ENCODE data around the gene CYP27C1. TPM values are rescaled to one million over a fixed set of nuclear protein-coding genes. Genes with fewer than 3 reads are reported as not detected.

Gene CYP27C1
- total RNA-seq, 1 experiment from 2014 or later, result not detected

GRCh38 chr2:127142663-127143630 is 77.2 kb downstream of the CYP27C1 start:
- Histone ChIP-seq H2AFZ (ENCODE audit: low read depth, low read length, poor library complexity, severe bottlenecking) (no peak overlapping the region), H3K4me1 (ENCODE audit: control insufficient read depth in 1 of 2, insufficient read depth in 2 of 2, low read length in 2 of 2) (peaks cover 0 to 12% of the 10 kb centered on the region in 2 experiments; a peak in 2 of 4 replicates), H3K4me2 (ENCODE audit: low read length) (no peak overlapping the region), H4K20me1 (ENCODE audit: insufficient read depth) (no peaks in the 10 kb centered on the region), H3K36me3 (ENCODE audit: control insufficient read depth in 1 of 2, insufficient read depth in 2 of 2, low read length in 2 of 2) (no peaks in the 10 kb centered on the region), H3K4me3 (replicated peaks in 1 of 2; ENCODE audit: low read depth in 1 of 2, low read length in 2 of 2) (no peak overlapping the region), H3K27me3 (ENCODE audit: insufficient read depth, low read length) (no peaks in the 10 kb centered on the region), H3K9ac (ENCODE audit: low read length) (no peak overlapping the region), H3K9me2 (ENCODE audit: insufficient read depth) (no peaks in the 10 kb centered on the region), H3K27ac (ENCODE audit: low read depth, low read length) (no peak overlapping the region), H3K9me3 (ENCODE audit: control insufficient read depth in 1 of 2, insufficient read depth in 1 of 2, low read depth in 1 of 2, low read length in 2 of 2) (no peaks in the 10 kb centered on the region), H3K79me2 (ENCODE audit: insufficient read depth, low read length) (no peaks in the 10 kb centered on the region)
- intact Hi-C loops (cut with micrococcal nuclease), result no loop called here
- CTCF ChIA-PET, result no interaction called here
- no peak for DNase-seq (ENCODE audit: low read depth, low spot score)
- POLR2A ChIA-PET, result no interaction called here
- no peak for TF ChIP-seq JUND (IDR thresholded peaks at IDR 0.05)
- TF ChIP-seq SRF (IDR thresholded peaks at IDR 0.05; ENCODE audit: low read depth), result no peak
- TF ChIP-seq CBX3 (IDR thresholded peaks at IDR 0.05; ENCODE audit: low read depth), result no peak
- TF ChIP-seq RAD21 (IDR thresholded peaks at IDR 0.05; ENCODE audit: low read depth), result no peak
- no peak for TF ChIP-seq ZBTB33 (IDR thresholded peaks at IDR 0.05; ENCODE audit: extremely low read depth, insufficient replicate concordance, low read length)
- RAD21 ChIA-PET (ENCODE audit: low non-redundant PET in 1 of 2, low total read pairs in 2 of 2, uncharacterized antibody in 2 of 2, unreplicated experiment in 2 of 2), result no interaction called here
- BruUV-seq (replicated peaks), result no TSS peak
- no peak; the same call in 1 of the 2 replicates for ATAC-seq

- TF ChIP-seq YY1 (IDR thresholded peaks at IDR 0.05; ENCODE audit: extremely low read depth, insufficient replicate concordance, low read depth, low read length) (no peak), SIN3A (IDR thresholded peaks at IDR 0.05; ENCODE audit: low read depth) (no peak), SRF (IDR thresholded peaks at IDR 0.05; ENCODE audit: low read depth) (no peak), TCF7L2 (IDR thresholded peaks at IDR 0.05; ENCODE audit: borderline replicate concordance, extremely low read depth, insufficient read depth, insufficient read length) (no peak)
- ChIA-PET RAD21 (ENCODE audit: low non-redundant PET in 1 of 2, low total read pairs in 2 of 2, uncharacterized antibody in 2 of 2, unreplicated experiment in 2 of 2) (no interaction called here), CTCF (interaction anchor here (1.3 kb wide), 1 partner anchor 10 kb away, joined by 5 read pairs; no protein-coding TSS in a partner anchor), POLR2A (no interaction called here)
- no peaks in the 10 kb centered on the region for H4K20me1 ChIP-seq (ENCODE audit: insufficient read depth)
- H3K27me3 ChIP-seq (ENCODE audit: insufficient read depth, low read length), result no peaks in the 10 kb centered on the region
- no peak overlapping the region for H3K4me3 ChIP-seq (replicated peaks in 1 of 2; ENCODE audit: low read depth in 1 of 2, low read length in 2 of 2)
- intact Hi-C loops (cut with micrococcal nuclease), result no loop called here
- no peaks in the 10 kb centered on the region for H3K9me2 ChIP-seq (ENCODE audit: insufficient read depth)
- H3K79me2 ChIP-seq (ENCODE audit: insufficient read depth, low read length), result no peaks in the 10 kb centered on the region
- no TSS peak for BruUV-seq (replicated peaks)
- H3K27ac ChIP-seq (ENCODE audit: low read depth, low read length), result no peak overlapping the region
- ATAC-seq (no peak), DNase-seq (ENCODE audit: low read depth, low spot score) (no peak)
- H3K4me1 ChIP-seq (ENCODE audit: control insufficient read depth in 1 of 2, insufficient read depth in 2 of 2, low read length in 2 of 2), result peaks cover 0 to 6% of the 10 kb centered on the region in 2 experiments; a peak in 2 of 4 replicates
- H2AFZ ChIP-seq (ENCODE audit: low read depth, low read length, poor library complexity, severe bottlenecking), result no peak overlapping the region
- no peak overlapping the region for H3K9ac ChIP-seq (ENCODE audit: low read length)
- H3K4me2 ChIP-seq (ENCODE audit: low read length), result no peak overlapping the region
- no peaks in the 10 kb centered on the region for H3K36me3 ChIP-seq (ENCODE audit: control insufficient read depth in 1 of 2, insufficient read depth in 2 of 2, low read length in 2 of 2)
- no peaks in the 10 kb centered on the region for H3K9me3 ChIP-seq (ENCODE audit: control insufficient read depth in 1 of 2, insufficient read depth in 1 of 2, low read depth in 1 of 2, low read length in 2 of 2)
Observed at GRCh38 chr2:127140538-127140937, 79.6 kb downstream of the CYP27C1 start.
